A549 (cell line): ENCODE results near the gene RABEPK. TPM values are rescaled to one million over a fixed set of nuclear protein-coding genes. Genes with fewer than 3 reads are reported as not detected.
"Not testable (repeated sequence)": the region's sequence is repeated elsewhere in the genome, so short reads cannot be mapped to it uniquely, and the experiment has no call there.

Source experiments
- ATAC-seq, 2 experiments: fragments of 200-7000 bp in 1 of 2; fragments of >200 bp in 1 of 2; cut with Nextera tagmentation in 1 of 2; cut with Tn5 transposase in 1 of 2; 3 replicates each; pipeline versions ENCODE4 v1.8.0 to v1.9.1; 2018 to 2020; ENCODE audit warnings: mild to moderate bottlenecking in 1 of 2, moderate library complexity in 1 of 2
- CTCF ChIA-PET: fragments of 300-600 bp; sonication (Branson Sonifier 250); formaldehyde crosslinking; extraction: SDS; loops from one replicate; lab custom pipeline; 2021; ENCODE audit warnings: antibody characterized with exemption, inconsistent platforms; lab: Yijun Ruan, JAX
- POLR2A ChIA-PET: fragments of 350-600 bp; formaldehyde crosslinking; extraction: SDS; loops from one replicate; lab custom pipeline; 2021; ENCODE audit warnings: antibody characterized with exemption, inconsistent platforms; lab: Yijun Ruan, JAX
- DNase-seq, 2 experiments: peaks; one replicate each; pipeline versions ENCODE4 v3.0.0 to v3.0.0-alpha.2; 2011 to 2016; ENCODE audit warnings: low read depth in 1 of 2, low spot score in 1 of 2
- FAIRE-seq: peaks from 2 replicates; lab custom pipeline; 2011; peaks lifted over from hg19 to GRCh38; lab: Jason Lieb, UNC
- H3K27ac ChIP-seq, 2 experiments: fragments of >200 bp; sonication (Bioruptor Twin); formaldehyde crosslinking; 3 replicates each; pipeline ENCODE4 v1.5.1; 2016 to 2017
- H3K4me1 ChIP-seq: fragments of >200 bp; sonication (Bioruptor Twin); formaldehyde crosslinking; 3 replicates; pipeline ENCODE4 v1.6.1; 2016
- H3K4me2 ChIP-seq: fragments of >200 bp; sonication (Bioruptor Twin); formaldehyde crosslinking; 3 replicates; pipeline ENCODE4 v1.6.1; 2016
- H3K4me3 ChIP-seq: fragments of >200 bp; sonication (Bioruptor Twin); formaldehyde crosslinking; 3 replicates; pipeline ENCODE4 v1.5.1; 2016
- H3K9me3 ChIP-seq: fragments of >200 bp; sonication (Bioruptor Twin); formaldehyde crosslinking; 3 replicates; pipeline ENCODE4 v1.6.1; 2016
- BCL3 ChIP-seq: fragments of >200 bp; sonication (Bioruptor Twin); formaldehyde crosslinking; IDR thresholded peaks from 3 replicates; pipeline ENCODE4 v1.6.1; 2016
- CHD4 ChIP-seq: fragments of 200-600 bp; sonication (generic); IDR thresholded peaks from 2 replicates; pipeline ENCODE4 v1.6.1; 2016; ENCODE audit warnings: antibody characterized with exemption, mild to moderate bottlenecking, borderline replicate concordance
- ESRRA ChIP-seq: fragments of 150-350 bp; IDR thresholded peaks from 2 replicates; pipeline ENCODE4 v1.6.1; 2014; ENCODE audit warnings: mild to moderate bottlenecking, low read length, borderline replicate concordance
- GATA3 ChIP-seq: IDR thresholded peaks from 2 replicates; pipeline ENCODE4 v1.6.1; 2012; ENCODE audit warnings: borderline replicate concordance
- HES2 ChIP-seq: fragments of >200 bp; sonication (Bioruptor Twin); formaldehyde crosslinking; IDR thresholded peaks from 2 replicates; pipeline ENCODE4 v1.6.1; 2016
- HMGXB4 ChIP-seq: fragments of 250-450 bp; sonication (Bioruptor Pico); IDR thresholded peaks from 2 replicates; pipeline ENCODE4 v1.5.0; 2021; ENCODE audit warnings: mild to moderate bottlenecking, moderate library complexity, borderline replicate concordance
- HOXB5 ChIP-seq: fragments of 250-450 bp; sonication (Bioruptor Pico); IDR thresholded peaks from 2 replicates; pipeline ENCODE4 v1.5.0; 2020; ENCODE audit warnings: mild to moderate bottlenecking, moderate library complexity
- MAFK ChIP-seq: fragments of 450-650 bp; IDR thresholded peaks from 2 replicates; pipeline ENCODE4 v1.6.1; 2014; ENCODE audit not compliant: partially characterized antibody
- MAX ChIP-seq: IDR thresholded peaks from 2 replicates; pipeline ENCODE4 v1.6.1; 2012
- RNF2 ChIP-seq: fragments of 200-600 bp; sonication (generic); IDR thresholded peaks from 2 replicates; pipeline ENCODE4 v1.6.1; 2016; ENCODE audit warnings: low read depth, mild to moderate bottlenecking, antibody characterized with exemption, moderate library complexity, borderline replicate concordance
- SMC3 ChIP-seq: fragments of >200 bp; sonication (Bioruptor Twin); formaldehyde crosslinking; IDR thresholded peaks from 3 replicates; pipeline ENCODE4 v1.6.1; 2018; ENCODE audit warnings: inconsistent platforms
- TP53 ChIP-seq: fragments of 250-450 bp; sonication (Bioruptor Pico); IDR thresholded peaks from 2 replicates; pipeline ENCODE4 v1.5.0; 2021; ENCODE audit warnings: mild to moderate bottlenecking, moderate library complexity
- ZC3H11A ChIP-seq: fragments of 450-650 bp; IDR thresholded peaks from 2 replicates; pipeline ENCODE4 v1.6.1; 2014; ENCODE audit warnings: antibody characterized with exemption, mild to moderate bottlenecking
- ZNF302 ChIP-seq: fragments of 250-450 bp; sonication (Bioruptor Pico); IDR thresholded peaks from 2 replicates; pipeline ENCODE4 v1.9.0; 2021; ENCODE audit warnings: inconsistent platforms, mild to moderate bottlenecking, moderate library complexity
- WGBS: methylation state at CpG from one replicate; pipeline ENCODE4 v1.1.6; 2017; ENCODE audit errors: missing lambda C conversion rate; 5-methylcytosine and 5-hydroxymethylcytosine counted together
- polyA plus RNA-seq, 4 experiments: library from polyadenylated mRNA; depleted of rRNA in 3 of 4; stranded (reverse); fragments of >200 nt; fragmentation: RNase III in 1 of 4; extraction: RNeasy Plus Mini Kit Qiagen cat#74134 plus additional on column Dnase treatment in 1 of 4; gene quantifications; 2 replicates in 3 of 4; 3 replicates in 1 of 4; pipeline ENCODE4 v1.2.3, GENCODE V29; 2011 to 2017
- TF ChIP-seq, protein P1 (sequence below): fragments of 450-650 bp; IDR thresholded peaks from 2 replicates; pipeline ENCODE4 v1.6.1; 2014; ENCODE audit warnings: antibody characterized with exemption
- TF ChIP-seq, protein P2 (sequence below): fragments of 250-450 bp; sonication (Bioruptor Pico); IDR thresholded peaks from 2 replicates; pipeline ENCODE4 v1.5.0; 2020; ENCODE audit warnings: low read depth, mild to moderate bottlenecking, moderate library complexity

Gene RABEPK
- polyA plus RNA-seq, 2 of the 4 experiments (the other 2 are of a cell fraction) = 41.9 to 50.1 TPM

DNA sequence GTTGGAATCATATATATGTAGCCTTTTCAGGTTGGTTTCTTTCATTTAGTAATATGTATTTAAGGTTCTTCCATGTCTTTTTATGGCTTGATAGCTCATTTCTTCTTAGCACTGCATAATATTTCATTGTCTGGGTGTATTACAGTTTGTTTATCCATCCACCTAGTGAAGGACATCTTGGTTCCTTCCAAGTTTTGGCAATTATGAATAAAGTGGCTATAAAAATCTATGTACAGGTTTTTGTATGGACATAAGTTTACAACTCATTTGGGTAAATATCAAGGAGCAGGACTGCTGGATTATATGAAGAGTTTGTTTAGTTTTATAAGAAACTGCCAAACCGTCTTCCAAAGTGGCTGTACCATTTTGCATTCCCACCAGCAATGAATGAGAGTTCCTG, 22.5 kb upstream of the RABEPK start:
- ATAC-seq (no peak), DNase-seq (no peak)
- POLR2A ChIA-PET = no interaction called here

GRCh38 chr9:125179776-125180175, 20.6 kb upstream of the RABEPK start:
- FAIRE-seq, H3K4me1 ChIP-seq, POLR2A ChIA-PET, ATAC-seq, DNase-seq, H3K4me3 ChIP-seq, H3K27ac ChIP-seq, H3K9me3 ChIP-seq, CTCF ChIA-PET, H3K4me2 ChIP-seq: not testable (repeated sequence)
- WGBS = 92% methylated on average over 4 of the region's 4 CpGs

More for the DNA sequence above, 22.5 kb upstream of the RABEPK start:
- Histone ChIP-seq H3K4me3 (no peak overlapping the region), H3K4me1 (no peaks in the 10 kb centered on the region; the same call in 2 of the 3 replicates), H3K9me3 (no peaks in the 10 kb centered on the region)
- TF ChIP-seq SMC3 = no peak
- no peak for TF ChIP-seq MAX
- TF ChIP-seq HMGXB4 = no peak
- TF ChIP-seq, all 56 proteins: peak for 0
- no peak overlapping the region for H3K27ac ChIP-seq
- WGBS = 91% methylated on average over 1 of the region's 1 CpG
- CTCF ChIA-PET = no interaction called here
- no peak for FAIRE-seq
- no peak overlapping the region for H3K4me2 ChIP-seq

DNA sequence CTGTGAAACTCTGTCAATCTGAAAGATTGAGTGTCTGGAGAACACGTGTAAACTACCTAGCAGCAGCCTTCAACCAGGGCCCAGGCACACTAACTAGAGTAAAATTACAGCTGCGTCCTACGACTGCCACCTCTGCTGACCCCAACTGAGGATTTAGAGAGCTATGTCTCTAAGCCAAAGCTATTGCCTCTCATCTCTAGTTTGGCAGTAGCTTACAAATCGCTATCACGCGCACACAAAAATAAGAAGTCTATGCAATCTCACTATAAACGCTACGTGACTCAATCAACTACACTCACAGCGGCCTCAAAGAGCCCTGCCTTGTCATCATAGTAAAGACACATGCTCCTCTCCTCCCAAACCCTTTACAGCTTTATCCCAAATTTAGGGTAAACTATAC, 19.5 kb upstream of the RABEPK start:
- ATAC-seq = no peak
- TF ChIP-seq ZNF302 (no peak), CHD4 (no peak), RNF2 (no peak), HES2 (no peak), ESRRA (no peak), HOXB5 (CRISPR knock-in tag) (no peak), SMC3 (no peak), GATA3 (no peak), ZC3H11A (no peak), TP53 (no peak), MAFK (no peak), BCL3 (no peak)
- TF ChIP-seq, protein P1, sequence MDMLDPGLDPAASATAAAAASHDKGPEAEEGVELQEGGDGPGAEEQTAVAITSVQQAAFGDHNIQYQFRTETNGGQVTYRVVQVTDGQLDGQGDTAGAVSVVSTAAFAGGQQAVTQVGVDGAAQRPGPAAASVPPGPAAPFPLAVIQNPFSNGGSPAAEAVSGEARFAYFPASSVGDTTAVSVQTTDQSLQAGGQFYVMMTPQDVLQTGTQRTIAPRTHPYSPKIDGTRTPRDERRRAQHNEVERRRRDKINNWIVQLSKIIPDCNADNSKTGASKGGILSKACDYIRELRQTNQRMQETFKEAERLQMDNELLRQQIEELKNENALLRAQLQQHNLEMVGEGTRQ = no peak
- TF ChIP-seq, protein P2, sequence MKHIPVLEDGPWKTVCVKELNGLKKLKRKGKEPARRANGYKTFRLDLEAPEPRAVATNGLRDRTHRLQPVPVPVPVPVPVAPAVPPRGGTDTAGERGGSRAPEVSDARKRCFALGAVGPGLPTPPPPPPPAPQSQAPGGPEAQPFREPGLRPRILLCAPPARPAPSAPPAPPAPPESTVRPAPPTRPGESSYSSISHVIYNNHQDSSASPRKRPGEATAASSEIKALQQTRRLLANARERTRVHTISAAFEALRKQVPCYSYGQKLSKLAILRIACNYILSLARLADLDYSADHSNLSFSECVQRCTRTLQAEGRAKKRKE = no peak
- Histone ChIP-seq H3K4me3 (no peak overlapping the region), H3K27ac (no peak overlapping the region), H3K9me3 (no peaks in the 10 kb centered on the region), H3K4me2 (no peak overlapping the region), H3K4me1 (no peaks in the 10 kb centered on the region)
- FAIRE-seq = no peak
- CTCF ChIA-PET = interaction anchor here (0.6 to 0.9 kb wide), 2 partner anchors 16 to 20 kb away, joined by 3 read pairs; no protein-coding TSS in a partner anchor
- POLR2A ChIA-PET = no interaction called here
- DNase-seq = no peak
- 95% methylated on average over 9 of the region's 9 CpGs for WGBS

GRCh38 chr9:125181756-125182155, 18.6 kb upstream of the RABEPK start:
- ATAC-seq, POLR2A ChIA-PET, H3K4me3 ChIP-seq, H3K4me2 ChIP-seq, H3K27ac ChIP-seq, DNase-seq, H3K9me3 ChIP-seq, FAIRE-seq, H3K4me1 ChIP-seq: not testable (repeated sequence)
- CTCF ChIA-PET = interaction anchor here (0.9 kb wide), 1 partner anchor 19 kb away, joined by 3 read pairs; no protein-coding TSS in a partner anchor
- WGBS = 92% methylated on average over 4 of the region's 4 CpGs
